22Rv1 (cell line): ENCODE data around the gene HILPDA.
"Not testable (repeated sequence)": the region's sequence is repeated elsewhere in the genome, so short reads cannot be mapped to it uniquely, and the experiment has no call there.

Experiments
- ZFX ChIP-seq: fragments of 450-650 bp; IDR thresholded peaks from 2 replicates; pipeline ENCODE4 v1.6.1; 2017; ENCODE audit warnings: antibody characterized with exemption, borderline replicate concordance
- TF ChIP-seq, protein P1 (sequence below): fragments of 450-650 bp; IDR thresholded peaks from 2 replicates; pipeline ENCODE4 v1.5.1; 2017; ENCODE audit warnings: mild to moderate bottlenecking

- TF ChIP-seq, protein P1, sequence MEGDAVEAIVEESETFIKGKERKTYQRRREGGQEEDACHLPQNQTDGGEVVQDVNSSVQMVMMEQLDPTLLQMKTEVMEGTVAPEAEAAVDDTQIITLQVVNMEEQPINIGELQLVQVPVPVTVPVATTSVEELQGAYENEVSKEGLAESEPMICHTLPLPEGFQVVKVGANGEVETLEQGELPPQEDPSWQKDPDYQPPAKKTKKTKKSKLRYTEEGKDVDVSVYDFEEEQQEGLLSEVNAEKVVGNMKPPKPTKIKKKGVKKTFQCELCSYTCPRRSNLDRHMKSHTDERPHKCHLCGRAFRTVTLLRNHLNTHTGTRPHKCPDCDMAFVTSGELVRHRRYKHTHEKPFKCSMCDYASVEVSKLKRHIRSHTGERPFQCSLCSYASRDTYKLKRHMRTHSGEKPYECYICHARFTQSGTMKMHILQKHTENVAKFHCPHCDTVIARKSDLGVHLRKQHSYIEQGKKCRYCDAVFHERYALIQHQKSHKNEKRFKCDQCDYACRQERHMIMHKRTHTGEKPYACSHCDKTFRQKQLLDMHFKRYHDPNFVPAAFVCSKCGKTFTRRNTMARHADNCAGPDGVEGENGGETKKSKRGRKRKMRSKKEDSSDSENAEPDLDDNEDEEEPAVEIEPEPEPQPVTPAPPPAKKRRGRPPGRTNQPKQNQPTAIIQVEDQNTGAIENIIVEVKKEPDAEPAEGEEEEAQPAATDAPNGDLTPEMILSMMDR, result not testable (repeated sequence)
- not testable (repeated sequence) for TF ChIP-seq ZFX
These were observed 8.3 kb downstream of the HILPDA start for GRCh38 chr7:128463933-128464332.
